GM20431 (cell line): ENCODE results near the gene BTBD9.

ENCODE experiments used
- in situ Hi-C: fragments of 300-500 bp; cut with MseI, MboI; formaldehyde crosslinking; loops from one replicate; pipeline ENCODE4 v1.15.0; 2020; ENCODE audit warnings: low sequenced_read_pairs; ENCODE audit not compliant: unreplicated experiment

BTBD9 gene

DNA sequence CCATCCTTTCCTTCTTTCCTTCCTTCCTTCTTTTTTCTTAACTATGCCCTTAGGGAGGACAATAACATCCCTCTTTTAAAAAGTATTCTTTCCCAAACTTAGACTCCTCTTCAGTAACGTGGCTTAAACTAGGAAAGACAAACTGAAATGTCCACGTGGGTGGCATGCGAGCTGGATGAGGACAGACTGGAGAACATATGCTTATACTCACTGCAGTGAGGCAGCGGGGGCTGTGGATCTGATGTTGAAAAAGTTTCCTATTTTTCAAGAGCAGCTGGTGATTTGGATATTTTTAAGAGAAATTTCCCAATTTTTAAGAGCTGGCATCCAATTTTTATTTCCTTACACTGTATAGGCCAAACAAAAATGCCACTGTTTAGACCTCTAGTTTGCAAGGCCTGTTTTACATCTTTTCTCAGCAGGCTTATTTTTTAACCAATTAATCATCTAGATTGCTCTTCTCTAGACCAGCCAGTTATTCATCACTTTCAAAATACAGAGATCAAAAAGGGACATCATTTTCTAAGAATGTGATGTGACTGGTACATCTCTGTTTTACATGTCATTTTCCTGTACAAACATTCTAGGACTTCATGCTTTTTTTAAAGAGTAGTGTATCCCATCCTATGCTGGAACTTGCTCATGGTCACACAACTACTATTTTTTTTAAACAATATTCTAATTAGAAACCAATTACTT lies 226.5 kb downstream of the BTBD9 start:
- in situ Hi-C loops = no loop called here

- in situ Hi-C loops = no loop called here
Observed at GRCh38 chr6:38407192-38407591, 232.5 kb downstream of the BTBD9 start.

- in situ Hi-C loops = no loop called here
Observed at GRCh38 chr6:38406096-38406495, 233.6 kb downstream of the BTBD9 start.

DNA sequence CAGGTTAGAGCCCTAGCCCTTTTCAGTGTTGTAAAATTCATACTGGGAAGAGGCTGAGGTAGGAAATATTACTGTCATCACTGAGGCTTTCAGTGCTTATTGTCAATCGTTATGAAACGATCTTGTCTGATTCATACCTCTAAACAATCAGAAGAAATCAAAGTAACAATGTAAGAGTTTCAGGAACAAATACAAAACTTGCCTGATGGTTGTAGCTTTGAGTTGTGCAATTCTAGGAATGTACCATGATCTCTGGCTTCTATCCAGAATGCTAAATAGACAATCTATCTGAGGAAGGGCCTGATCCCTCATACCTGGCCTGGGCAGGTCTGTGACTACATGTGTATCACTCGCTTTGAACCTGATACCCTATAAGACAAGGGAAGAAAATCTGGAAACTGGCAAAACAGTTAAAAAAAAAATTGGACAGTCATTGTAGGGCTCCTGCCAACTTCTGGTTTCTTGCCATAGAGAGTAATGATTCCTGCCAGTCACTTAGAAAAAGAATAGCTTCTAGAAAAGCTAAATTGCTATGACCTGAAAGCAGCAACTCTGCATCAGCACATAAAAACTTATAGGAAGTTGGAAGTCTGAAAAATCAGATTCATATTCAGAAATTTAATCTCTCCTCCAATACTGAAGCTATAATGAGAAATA lies 234.7 kb downstream of the BTBD9 start:
- in situ Hi-C loops = no loop called here

DNA sequence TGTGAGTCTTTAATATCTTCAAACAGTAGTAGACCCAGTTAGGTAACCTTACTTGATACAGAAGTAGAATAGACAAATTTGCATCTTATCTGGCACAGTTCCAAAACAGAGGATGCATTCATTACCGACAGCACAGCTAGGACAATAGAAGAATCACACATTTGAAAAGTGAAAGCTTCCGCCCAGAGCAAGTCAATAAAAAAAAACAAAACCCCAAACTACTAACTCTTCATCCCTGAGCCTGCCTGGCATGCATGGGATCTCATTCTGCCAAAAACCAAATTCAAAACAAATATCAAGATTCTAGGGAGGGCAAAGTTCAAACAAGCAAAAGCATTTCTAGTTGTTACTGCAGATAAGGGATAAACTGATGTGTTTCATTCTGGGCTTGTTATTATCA lies 235.4 kb downstream of the BTBD9 start:
- in situ Hi-C loops = no loop called here

GRCh38 chr6:38403548-38403947 lies 236.2 kb downstream of the BTBD9 start:
- in situ Hi-C loops = no loop called here

- in situ Hi-C loops = no loop called here
Observed at GRCh38 chr6:38400764-38401163, 239.0 kb downstream of the BTBD9 start.

DNA sequence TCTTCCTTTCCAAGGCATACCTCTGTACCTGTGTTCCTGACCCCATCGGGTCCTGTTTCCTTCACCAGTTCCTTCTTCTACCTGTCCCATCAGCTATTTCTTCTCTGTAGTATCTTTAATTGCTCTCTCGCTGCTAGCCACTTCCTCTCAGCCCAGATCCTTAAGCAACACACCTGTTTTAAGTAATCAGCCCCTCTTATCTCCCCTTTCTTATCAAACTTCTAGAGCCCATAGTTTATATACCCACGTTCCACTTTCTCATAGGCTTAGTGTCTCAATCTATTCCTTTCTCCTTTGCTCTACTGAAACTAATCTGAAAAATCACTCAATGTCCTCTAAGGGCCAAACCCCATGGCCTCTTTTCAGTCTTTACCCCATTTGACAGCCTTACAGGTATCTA lies 239.6 kb downstream of the BTBD9 start:
- in situ Hi-C loops = no loop called here

GRCh38 chr6:38396209-38396608 lies 243.5 kb downstream of the BTBD9 start:
- in situ Hi-C loops = no loop called here

DNA sequence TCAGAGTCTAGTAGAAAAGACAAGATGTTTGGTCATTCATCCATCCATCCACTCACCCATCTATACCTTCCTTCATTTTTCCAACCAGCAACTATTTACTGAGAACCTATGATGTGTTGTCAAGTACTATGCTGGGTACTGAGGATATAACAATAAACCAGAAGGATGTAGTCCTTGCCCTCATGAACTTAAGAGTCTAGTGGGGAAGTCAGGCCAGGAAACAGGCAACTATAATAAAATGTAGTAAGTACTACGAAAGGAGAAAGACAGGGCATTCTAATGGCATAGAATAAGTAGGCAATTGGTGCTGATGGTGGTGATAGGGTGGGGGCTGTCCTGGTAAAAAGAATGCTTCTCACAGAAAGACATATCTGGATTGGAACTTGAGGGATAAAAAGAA lies 245.7 kb downstream of the BTBD9 start:
- in situ Hi-C loops = no loop called here

GRCh38 chr6:38391626-38392579 lies 247.8 kb downstream of the BTBD9 start:
- in situ Hi-C loops = no loop called here

- in situ Hi-C loops = no loop called here
Observed at GRCh38 chr6:38391206-38391605, 248.5 kb downstream of the BTBD9 start.

GRCh38 chr6:38389875-38390274 lies 249.9 kb downstream of the BTBD9 start:
- in situ Hi-C loops = no loop called here

- in situ Hi-C loops = no loop called here
Observed at GRCh38 chr6:38387971-38388370, 251.8 kb downstream of the BTBD9 start.

DNA sequence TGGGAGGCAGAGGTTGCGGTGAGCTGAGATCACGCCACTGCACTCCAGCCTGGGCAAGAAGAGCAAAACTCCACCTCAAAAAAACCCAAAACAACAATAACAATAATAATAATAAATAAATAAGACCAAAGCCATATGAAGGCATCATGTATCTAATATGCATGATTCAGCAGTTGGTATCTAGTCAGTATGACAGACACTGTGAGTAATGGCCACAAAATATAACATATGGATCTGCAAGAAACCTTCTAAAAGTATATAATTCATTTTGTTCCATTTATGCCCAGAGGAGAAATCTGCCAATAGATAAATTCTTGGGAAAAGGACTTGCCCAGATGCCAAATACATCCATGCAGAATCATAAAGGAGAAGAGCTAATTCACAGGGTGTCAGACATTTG lies 252.3 kb downstream of the BTBD9 start:
- in situ Hi-C loops = no loop called here

DNA sequence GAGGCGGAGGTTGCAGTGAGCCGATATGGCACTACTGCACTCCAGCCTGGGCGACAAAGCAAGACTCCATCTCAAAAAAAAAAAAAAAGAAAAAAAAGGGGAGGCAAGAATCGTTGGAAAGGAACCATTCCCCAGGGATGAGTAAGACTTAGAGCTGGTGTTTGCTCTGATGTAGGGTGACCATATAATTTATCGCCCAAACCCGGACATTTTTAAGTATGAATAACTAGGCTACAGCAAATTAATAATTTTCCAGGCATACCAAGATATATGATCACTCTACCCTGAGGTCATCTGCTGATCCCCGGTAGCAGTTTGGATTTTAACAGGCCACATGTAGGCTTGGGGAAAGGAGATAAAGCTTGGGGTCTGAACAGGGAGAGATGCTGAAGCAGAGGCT lies 260.9 kb downstream of the BTBD9 start:
- in situ Hi-C loops = no loop called here

DNA sequence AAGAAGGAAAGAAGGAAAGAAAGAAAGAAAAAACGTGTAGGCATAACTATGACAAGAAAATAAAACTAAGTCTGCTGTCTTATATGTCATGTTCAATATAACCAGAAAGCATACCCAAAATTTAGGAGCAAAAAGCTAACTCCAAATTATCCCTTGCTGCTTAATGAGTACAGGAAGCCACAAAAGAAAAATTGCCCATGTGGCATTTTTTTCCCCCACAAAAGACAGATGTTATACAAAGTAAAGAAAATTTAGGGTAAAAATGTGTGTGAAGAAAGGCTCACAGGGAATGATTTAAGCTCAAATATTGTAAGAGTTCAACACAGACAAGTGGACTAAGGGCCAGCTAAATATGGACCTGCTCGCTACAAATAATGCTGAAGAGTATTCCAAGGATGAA lies 263.8 kb downstream of the BTBD9 start:
- in situ Hi-C loops = no loop called here

DNA sequence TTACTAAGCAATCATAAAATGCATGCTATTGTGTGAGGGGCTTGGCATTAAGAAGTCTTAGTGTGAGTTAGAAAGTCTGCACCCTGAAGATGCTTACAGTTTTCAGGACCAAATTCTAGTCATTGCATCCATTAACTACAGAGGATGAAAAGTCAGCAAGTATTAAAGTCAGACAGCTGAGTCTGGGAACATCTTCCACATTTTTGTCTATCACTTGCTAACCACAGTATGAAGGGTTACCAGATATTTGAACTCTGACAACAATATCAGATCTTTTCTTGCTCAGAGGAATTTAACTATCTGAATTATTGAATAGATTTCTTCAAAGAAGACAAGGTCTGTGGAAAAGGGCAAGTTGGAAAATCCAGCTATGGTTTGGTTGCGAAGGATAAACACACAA lies 264.4 kb downstream of the BTBD9 start:
- in situ Hi-C loops = no loop called here

DNA sequence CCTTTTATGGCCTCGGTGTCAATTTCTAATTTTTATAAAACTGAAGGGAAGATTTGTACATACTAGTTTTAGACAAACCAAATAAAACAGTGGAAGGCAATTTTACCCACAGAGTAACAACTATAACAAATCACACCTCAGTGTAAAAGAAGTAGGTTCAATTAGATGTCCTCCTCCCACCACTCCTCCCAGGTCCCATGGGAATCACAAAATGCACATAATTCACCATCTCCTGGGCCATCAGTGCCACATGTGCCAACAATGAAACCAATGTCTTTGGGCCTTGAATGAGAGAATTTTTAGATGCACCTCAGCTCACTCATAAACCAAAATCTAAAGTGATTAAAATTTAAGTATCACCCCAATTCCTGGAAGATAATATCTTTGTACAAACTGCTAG lies 267.8 kb downstream of the BTBD9 start:
- in situ Hi-C loops = no loop called here

DNA sequence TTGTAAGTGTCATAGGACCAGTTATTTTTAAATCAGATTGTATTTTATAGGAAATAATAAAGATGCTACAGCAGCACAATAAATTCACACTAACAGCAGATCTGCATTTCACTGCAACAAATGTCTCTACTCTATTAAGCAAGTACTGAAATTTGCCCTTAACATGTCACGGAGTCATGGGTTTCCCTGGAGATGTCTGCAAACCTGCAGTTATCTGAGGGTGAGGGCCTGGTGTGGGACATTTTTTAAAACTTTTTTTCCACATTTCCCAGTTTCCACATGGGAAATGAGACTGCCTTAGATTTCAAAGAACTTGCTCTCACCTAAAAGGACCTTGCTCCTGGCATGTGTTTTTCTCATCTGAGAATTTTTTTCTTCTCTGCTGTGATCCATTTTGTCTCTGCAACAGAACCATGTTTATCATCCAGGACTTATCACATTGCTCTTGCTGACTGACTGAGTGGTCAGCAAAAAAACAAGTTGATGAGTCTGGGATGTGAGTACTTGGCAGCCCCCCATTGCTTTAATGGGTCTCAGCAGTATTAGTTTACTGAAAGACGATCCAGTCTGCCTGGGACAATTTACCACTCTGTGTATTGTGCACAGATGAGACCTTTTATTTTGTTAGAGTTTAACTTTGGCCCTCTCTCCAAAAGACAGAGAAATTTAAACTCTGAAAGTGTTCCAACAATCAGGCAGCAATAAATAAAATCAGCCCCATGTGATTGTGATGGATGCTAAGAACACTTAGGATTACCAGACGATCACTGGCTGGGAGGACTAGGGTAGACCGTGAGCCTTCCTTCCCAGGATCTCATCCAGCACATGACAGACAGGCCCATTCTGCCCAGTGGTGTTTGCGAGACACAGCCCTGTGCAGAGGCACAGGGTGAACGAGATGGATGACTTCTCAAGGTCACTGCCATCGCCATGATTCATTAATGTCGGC lies 268.8 kb downstream of the BTBD9 start:
- in situ Hi-C loops = no loop called here
